Muscle layer of colon (tissue), 2 donors: ENCODE measurements around the gene TELO2.

ENCODE experiments used
- H3K27ac ChIP-seq: one replicate; pipeline ENCODE4 v1.7.0; 2013; ENCODE audit warnings: low read depth, mild to moderate bottlenecking, low read length, moderate library complexity
- H3K27me3 ChIP-seq, 2 donors: one replicate each; pipeline ENCODE4 v1.7.0; 2013; ENCODE audit warnings: low read length in 2 of 2, mild to moderate bottlenecking in 2 of 2; ENCODE audit not compliant: insufficient read depth in 2 of 2, control insufficient read depth in 1 of 2
- H3K36me3 ChIP-seq: one replicate; pipeline ENCODE4 v1.7.0; 2013; ENCODE audit warnings: mild to moderate bottlenecking, low read length; ENCODE audit not compliant: insufficient read depth
- H3K4me1 ChIP-seq: one replicate; pipeline ENCODE4 v1.7.0; 2013; ENCODE audit warnings: mild to moderate bottlenecking, low read length; ENCODE audit not compliant: insufficient read depth
- H3K4me3 ChIP-seq, 2 donors: one replicate each; pipeline ENCODE4 v1.7.0; 2013; ENCODE audit warnings: low read length in 2 of 2, low read depth in 1 of 2, mild to moderate bottlenecking in 1 of 2, moderate library complexity in 1 of 2
- H3K9ac ChIP-seq: one replicate; pipeline ENCODE4 v1.7.0; 2013; ENCODE audit warnings: low read length
- H3K9me3 ChIP-seq: one replicate; pipeline ENCODE4 v1.7.0; 2013; ENCODE audit warnings: mild to moderate bottlenecking, low read length
- donor health status: abdominal sarcoma.
- donor health status: Adenocarcinoma of cecum.

Gene TELO2

GRCh38 chr16:1518626-1519135 lies 25.5 kb downstream of the TELO2 start:
- no peaks in the 10 kb centered on the region for H3K4me1 ChIP-seq
- H3K36me3 ChIP-seq = peaks cover 24% of the 10 kb centered on the region
- no peak overlapping the region for H3K27ac ChIP-seq
- no peak overlapping the region for H3K4me3 ChIP-seq
- H3K27me3 ChIP-seq = no peaks in the 10 kb centered on the region
- H3K9ac ChIP-seq = no peak overlapping the region
- no peaks in the 10 kb centered on the region for H3K9me3 ChIP-seq

GRCh38 chr16:1519831-1520230 lies 26.7 kb downstream of the TELO2 start:
- no peak overlapping the region for H3K9ac ChIP-seq
- H3K27ac ChIP-seq = no peak overlapping the region
- no peaks in the 10 kb centered on the region for H3K9me3 ChIP-seq
- no peaks in the 10 kb centered on the region for H3K4me1 ChIP-seq
- H3K27me3 ChIP-seq = no peaks in the 10 kb centered on the region
- peaks cover 27% of the 10 kb centered on the region for H3K36me3 ChIP-seq
- no peak overlapping the region for H3K4me3 ChIP-seq

GRCh38 chr16:1520461-1520860 lies 27.3 kb downstream of the TELO2 start:
- Histone ChIP-seq H3K27ac (no peak overlapping the region), H3K9ac (no peak overlapping the region), H3K36me3 (peaks cover 27% of the 10 kb centered on the region), H3K4me3 (no peak overlapping the region), H3K4me1 (no peaks in the 10 kb centered on the region), H3K27me3 (no peaks in the 10 kb centered on the region), H3K9me3 (no peaks in the 10 kb centered on the region)

- Histone ChIP-seq H3K4me3 (no peak overlapping the region), H3K9ac (no peak overlapping the region), H3K27me3 (no peaks in the 10 kb centered on the region), H3K27ac (no peak overlapping the region), H3K9me3 (no peaks in the 10 kb centered on the region), H3K4me1 (no peaks in the 10 kb centered on the region), H3K36me3 (peaks cover 24% of the 10 kb centered on the region)
Measured at GRCh38 chr16:1523581-1524245, 30.6 kb downstream of the TELO2 start.

- no peaks in the 10 kb centered on the region for H3K9me3 ChIP-seq
- H3K4me3 ChIP-seq = no peak overlapping the region
- H3K4me1 ChIP-seq = no peaks in the 10 kb centered on the region
- no peaks in the 10 kb centered on the region for H3K27me3 ChIP-seq
- no peak overlapping the region for H3K9ac ChIP-seq
- H3K27ac ChIP-seq = no peak overlapping the region
- H3K36me3 ChIP-seq = peaks cover 23% of the 10 kb centered on the region
Measured at GRCh38 chr16:1524366-1524765, 31.2 kb downstream of the TELO2 start.

GRCh38 chr16:1525871-1526607 lies 32.9 kb downstream of the TELO2 start:
- no peaks in the 10 kb centered on the region for H3K9me3 ChIP-seq
- H3K9ac ChIP-seq = no peak overlapping the region
- no peak overlapping the region for H3K27ac ChIP-seq
- H3K4me3 ChIP-seq = no peak overlapping the region
- H3K36me3 ChIP-seq = peaks cover 13% of the 10 kb centered on the region
- no peaks in the 10 kb centered on the region for H3K27me3 ChIP-seq
- peaks cover 9% of the 10 kb centered on the region for H3K4me1 ChIP-seq

GRCh38 chr16:1526608-1527555 lies 33.7 kb downstream of the TELO2 start:
- H3K36me3 ChIP-seq = peaks cover 13% of the 10 kb centered on the region
- H3K27me3 ChIP-seq = no peaks in the 10 kb centered on the region

GRCh38 chr16:1527836-1528811 lies 35.0 kb downstream of the TELO2 start:
- Histone ChIP-seq H3K9me3 (no peaks in the 10 kb centered on the region), H3K4me3 (no peak overlapping the region), H3K36me3 (peaks cover 9% of the 10 kb centered on the region), H3K9ac (no peak overlapping the region), H3K27me3 (no peaks in the 10 kb centered on the region), H3K4me1 (peaks cover 30% of the 10 kb centered on the region), H3K27ac (no peak overlapping the region)

More at GRCh38 chr16:1526608-1527555, 33.7 kb downstream of the TELO2 start:
- H3K27ac ChIP-seq = no peak overlapping the region
- no peak overlapping the region for H3K4me3 ChIP-seq
- H3K9me3 ChIP-seq = no peaks in the 10 kb centered on the region
- no peak overlapping the region for H3K9ac ChIP-seq
- peaks cover 18% of the 10 kb centered on the region for H3K4me1 ChIP-seq

- H3K4me3 ChIP-seq = no peak overlapping the region
- no peaks in the 10 kb centered on the region for H3K27me3 ChIP-seq
- H3K9me3 ChIP-seq = no peaks in the 10 kb centered on the region
- no peak overlapping the region for H3K9ac ChIP-seq
- H3K27ac ChIP-seq = no peak overlapping the region
- H3K36me3 ChIP-seq = peaks cover under 1% of the 10 kb centered on the region
- H3K4me1 ChIP-seq = peaks cover 34% of the 10 kb centered on the region
Measured at GRCh38 chr16:1528921-1529537, 35.9 kb downstream of the TELO2 start.

GRCh38 chr16:1530349-1530882 lies 37.3 kb downstream of the TELO2 start:
- Histone ChIP-seq H3K4me1 (peaks cover 34% of the 10 kb centered on the region), H3K36me3 (no peaks in the 10 kb centered on the region), H3K27me3 (no peaks in the 10 kb centered on the region), H3K9me3 (no peaks in the 10 kb centered on the region), H3K27ac (peak overlapping the region; percentile 86), H3K9ac (no peak overlapping the region), H3K4me3 (peak overlapping the region in 1 of 2 donors; percentile 27)
